Heart left ventricle (tissue), 16 donors: ENCODE results near the gene RPRD1B. TPM values are rescaled to one million over a fixed set of nuclear protein-coding genes. Genes with fewer than 3 reads are reported as not detected.
A peak's percentile ranks its signal among the peaks of the same experiment; 100 is the strongest.

Experiments
- ATAC-seq, 4 donors: fragments of 200-7000 bp; cut with Tn5 transposase; one replicate each; pipeline ENCODE4 v1.9.1; 2020 to 2022; ENCODE audit warnings: moderate library complexity in 4 of 4, mild to moderate bottlenecking in 3 of 4, moderate number of reproducible peaks in 1 of 4
- DNase-seq, 5 donors: peaks; one replicate each; pipeline ENCODE4 v3.0.0-alpha.2; 2020
- H3K27ac ChIP-seq, 12 donors: fragments of 200-600 bp; sonication (generic) in 4 of 12; one replicate each; pipeline versions ENCODE4 v1.5.0 to v1.8.0; 2016 to 2022; ENCODE audit warnings: mild to moderate bottlenecking in 2 of 12
- H3K27me3 ChIP-seq, 9 donors: fragments of 200-600 bp; sonication (generic) in 2 of 9; one replicate each; pipeline versions ENCODE4 v1.5.1 to v1.8.0; 2016 to 2022; ENCODE audit warnings: mild to moderate bottlenecking in 3 of 9
- H3K36me3 ChIP-seq, 9 donors: fragments of 200-600 bp; sonication (generic) in 2 of 9; one replicate each; pipeline versions ENCODE4 v1.5.0 to v1.8.0; 2018 to 2022; ENCODE audit warnings: mild to moderate bottlenecking in 2 of 9
- H3K4me1 ChIP-seq, 12 donors: fragments of 200-600 bp; sonication (generic) in 4 of 12; one replicate each; pipeline versions ENCODE4 v1.5.0 to v1.8.0; 2016 to 2022; ENCODE audit warnings: mild to moderate bottlenecking in 3 of 12
- H3K4me3 ChIP-seq, 12 donors: fragments of 200-600 bp; sonication (generic) in 4 of 12; one replicate each; pipeline versions ENCODE4 v1.5.0 to v1.8.0; 2017 to 2022; ENCODE audit warnings: mild to moderate bottlenecking in 9 of 12, moderate library complexity in 4 of 12
- H3K9me3 ChIP-seq, 12 donors: fragments of 200-600 bp; sonication (generic) in 4 of 12; one replicate each; pipeline versions ENCODE4 v1.5.0 to v1.8.0; 2016 to 2022; ENCODE audit warnings: mild to moderate bottlenecking in 1 of 12
- POLR2A ChIP-seq, 2 donors: fragments of 450-650 bp; IDR thresholded peaks; one replicate each; pipeline ENCODE4 v1.6.1; 2017; ENCODE audit warnings: antibody characterized with exemption in 2 of 2, mild to moderate bottlenecking in 2 of 2, moderate library complexity in 2 of 2
- WGBS, 4 donors: extraction: QIAGEN DNeasy Blood & Tissue Kit in 2 of 4; methylation state at CpG; one replicate each; pipeline versions ENCODE4 v1.1.5 to v1.1.7; 2013 to 2018; 5-methylcytosine and 5-hydroxymethylcytosine counted together
- intact Hi-C, 10 donors: fragments of 100-400 bp; cut with DNase I; formaldehyde crosslinking; loops; one replicate each; pipeline versions ENCODE4 v1.11.1 to v1.14.2; 2022
- polyA plus RNA-seq, 2 donors: library from polyadenylated mRNA; stranded (reverse); fragments of 200-250 nt; gene quantifications; one replicate each; pipeline ENCODE4 v1.2.3, GENCODE V29; 2013
- total RNA-seq, 9 donors: library from RNA; depleted of rRNA in 2 of 9; stranded (reverse); fragments of >200 nt in 2 of 9; fragmentation: NEBNext Ultra II Directional in 3 of 9; extraction: Animal tissue kit (Norgen Biotek cat#: 25700) in 3 of 9; gene quantifications; one replicate each; pipeline versions ENCODE4 v1.1.0 to v1.2.4, GENCODE V29; 2016 to 2023
- TF ChIP-seq, protein P1 (sequence below), 12 donors: fragments of 200-600 bp; sonication (generic) in 4 of 12; IDR thresholded peaks; one replicate each; pipeline versions ENCODE4 v1.5.0 to v1.8.0; 2018 to 2022; ENCODE audit warnings: antibody characterized with exemption in 12 of 12, mild to moderate bottlenecking in 5 of 12
- donor health status: ischemic (EF 13 %, LVEDD 7.1; RV severe dilation, severe dysfunction).
- donor health status: healthy with polysubstance abuse.
- donor health status: DM: no; HTN: yes; CAD: no.
- donor health status: DM: no; HTN: no; CAD: no.
- donor health status: ischemic (EF 25% LVEDD 6.9; RV normal size, moderate dysfunction).
- donor health status: ischemic (EF 25% LVEDD 5.7; RV mildly dilated, moderate dysfunction).
- donor health status: healthy.
- donor health status: DM: yes; HTN: yes; CAD: no.
- donor health status: ischemic (EF 35%, LVEDD 5.7; RV mildly dilated, moderate dysfunction).
- donor health status: nonischemic (EF 11% LVEDD 7.7; RV severe dilation, severe dysfunction).
- donor health status: DM: yes; HTN: yes; CAD: no.
- donor health status: PGD.
- donor health status: ischemic (EF 29% LVEDD 5.4; RV normal size, mild dysfunction).
- donor health status: nonischemic (EF 23%, LVEDD 6.1; RV moderate dilation, normal function).

RPRD1B gene
- total and polyA plus RNA-seq, 11 donors = 9.1 to 60.2 (median 41.8) TPM

DNA sequence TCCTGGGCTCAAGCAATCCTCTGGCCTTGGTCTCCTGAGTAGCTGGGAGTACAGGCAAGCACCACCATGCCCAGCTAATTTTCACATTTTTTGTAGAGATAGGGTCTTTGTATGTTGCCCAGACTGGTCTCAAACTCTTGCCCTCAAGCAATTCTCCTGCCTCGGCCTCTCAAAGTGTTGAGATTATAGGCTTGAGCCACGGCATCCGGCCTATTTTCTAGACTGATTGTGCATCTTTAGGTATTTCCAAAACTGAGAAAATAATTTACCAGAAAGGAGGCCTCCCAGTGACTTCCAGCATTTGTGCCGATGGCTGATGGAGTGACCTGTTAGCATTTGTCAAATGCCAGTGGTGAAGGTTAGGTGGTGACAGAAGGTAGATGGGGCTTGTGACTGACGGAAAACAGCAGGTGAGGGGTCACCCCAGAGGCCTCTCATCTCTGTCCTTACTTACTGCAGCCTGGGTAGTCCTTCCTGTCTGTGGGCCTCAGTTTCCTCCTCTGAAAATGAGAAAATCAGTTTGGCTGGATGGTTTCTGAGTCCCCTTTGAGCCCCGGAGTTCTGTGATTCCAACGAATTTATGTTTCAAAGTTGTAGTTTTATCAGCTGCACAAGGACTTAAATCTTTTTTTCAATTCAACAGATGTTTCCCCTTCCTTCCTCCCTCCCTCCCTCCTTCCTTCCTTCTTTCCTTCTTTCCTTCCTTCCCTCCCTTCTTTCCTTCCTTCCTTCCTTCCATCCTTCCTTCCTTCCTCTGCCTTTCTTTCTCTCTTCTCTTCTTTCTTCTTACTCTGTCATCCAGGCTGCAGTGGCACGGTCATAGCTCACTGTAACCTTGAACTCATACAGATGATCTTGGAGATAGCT lies 78.1 kb downstream of the RPRD1B start:
- H3K36me3 ChIP-seq = no peaks in the 10 kb centered on the region
- intact Hi-C loops = loop anchor here in 8 of 10 donors (2.0 to 10.0 kb wide), 7 partner anchors 15 to 53 kb away; partner anchors contain the start of gene TGM2 (in 2 of the 8)
- 67 to 77% (median 76%) methylated on average over 8 of the region's 8 CpGs for WGBS, 4 donors
- peaks cover 13 to 63% (median 48%) of the 10 kb centered on the region in 12 donors for H3K4me1 ChIP-seq
- H3K9me3 ChIP-seq = peaks cover 0 to 2% (median 0%) of the 10 kb centered on the region in 12 donors
- H3K27me3 ChIP-seq = no peaks in the 10 kb centered on the region
- H3K4me3 ChIP-seq = no peak overlapping the region
- DNase-seq (no peak), ATAC-seq (no peak)
- TF ChIP-seq, protein P1, sequence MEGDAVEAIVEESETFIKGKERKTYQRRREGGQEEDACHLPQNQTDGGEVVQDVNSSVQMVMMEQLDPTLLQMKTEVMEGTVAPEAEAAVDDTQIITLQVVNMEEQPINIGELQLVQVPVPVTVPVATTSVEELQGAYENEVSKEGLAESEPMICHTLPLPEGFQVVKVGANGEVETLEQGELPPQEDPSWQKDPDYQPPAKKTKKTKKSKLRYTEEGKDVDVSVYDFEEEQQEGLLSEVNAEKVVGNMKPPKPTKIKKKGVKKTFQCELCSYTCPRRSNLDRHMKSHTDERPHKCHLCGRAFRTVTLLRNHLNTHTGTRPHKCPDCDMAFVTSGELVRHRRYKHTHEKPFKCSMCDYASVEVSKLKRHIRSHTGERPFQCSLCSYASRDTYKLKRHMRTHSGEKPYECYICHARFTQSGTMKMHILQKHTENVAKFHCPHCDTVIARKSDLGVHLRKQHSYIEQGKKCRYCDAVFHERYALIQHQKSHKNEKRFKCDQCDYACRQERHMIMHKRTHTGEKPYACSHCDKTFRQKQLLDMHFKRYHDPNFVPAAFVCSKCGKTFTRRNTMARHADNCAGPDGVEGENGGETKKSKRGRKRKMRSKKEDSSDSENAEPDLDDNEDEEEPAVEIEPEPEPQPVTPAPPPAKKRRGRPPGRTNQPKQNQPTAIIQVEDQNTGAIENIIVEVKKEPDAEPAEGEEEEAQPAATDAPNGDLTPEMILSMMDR (IDR thresholded peaks at IDR 0.05) = no peak
- TF ChIP-seq POLR2A (IDR thresholded peaks at IDR 0.05) = no peak
- peak overlapping the region in 11 of 12 donors; percentile 74 to 96 (median 85) for H3K27ac ChIP-seq

DNA sequence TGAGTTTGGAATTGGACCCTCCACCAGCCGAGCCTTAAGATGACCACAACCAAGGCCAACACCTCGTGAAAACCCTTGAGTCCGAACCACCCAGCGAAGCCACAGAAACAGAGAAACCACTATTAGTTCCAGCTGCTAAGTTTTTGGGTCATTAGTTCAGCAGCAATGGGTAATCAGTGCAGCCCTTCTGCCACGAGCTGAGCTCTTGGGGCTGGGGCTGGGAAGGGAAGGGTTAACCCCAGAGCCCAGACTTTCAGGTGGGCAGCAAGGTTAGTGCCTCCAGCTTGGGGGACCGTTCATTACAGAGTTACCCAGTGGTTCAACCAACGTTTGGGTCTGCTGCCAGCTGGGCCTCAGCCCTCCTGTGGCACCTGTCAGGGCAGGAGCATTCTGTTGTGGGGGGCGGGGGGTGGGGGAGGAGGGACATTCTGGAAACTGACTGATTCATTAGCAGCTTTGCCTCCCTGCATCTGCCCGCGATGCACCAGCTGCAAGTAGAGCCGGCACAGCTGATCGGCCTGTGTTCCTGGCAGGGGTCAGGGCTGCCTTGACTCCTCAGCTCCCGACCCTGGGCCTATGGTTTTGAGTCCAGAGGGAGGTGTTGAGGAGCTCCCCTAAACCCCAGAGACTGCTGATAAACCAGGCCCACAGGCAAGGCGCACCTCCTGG lies 78.8 kb downstream of the RPRD1B start:
- intact Hi-C loops = loop anchor here in 8 of 10 donors (2.0 to 10.0 kb wide), 5 partner anchors 35 to 52 kb away; partner anchors contain the start of gene TGM2 (in 2 of the 8)
- no peak for ATAC-seq
- peak overlapping the region in 5 of 12 donors; percentile 44 to 96 (median 92) for H3K27ac ChIP-seq

DNA sequence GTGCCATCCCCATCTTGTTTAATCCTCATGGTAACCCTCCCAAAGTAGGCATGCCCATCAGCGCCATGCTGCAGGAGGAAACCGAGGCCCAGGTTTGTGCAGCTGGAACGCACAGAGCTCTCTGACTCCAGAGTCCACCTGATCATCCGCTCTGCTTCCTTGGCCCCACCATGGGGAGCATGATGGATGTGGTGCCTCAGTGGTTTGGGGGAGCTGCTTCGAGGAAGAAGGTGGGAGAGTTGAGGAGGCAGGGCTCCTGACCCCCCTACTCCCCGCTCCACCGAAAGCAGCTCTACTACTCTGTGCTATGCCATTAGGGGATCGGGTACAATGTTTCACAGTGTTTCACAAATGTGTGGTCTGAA lies 79.4 kb downstream of the RPRD1B start:
- DNase-seq (no peak), ATAC-seq (no peak)
- TF ChIP-seq POLR2A (IDR thresholded peaks at IDR 0.05) = no peak
- TF ChIP-seq, protein P1 (IDR thresholded peaks at IDR 0.05) = no peak
- Histone ChIP-seq H3K27me3 (no peaks in the 10 kb centered on the region), H3K4me3 (no peak overlapping the region), H3K4me1 (peaks cover 13 to 61% (median 48%) of the 10 kb centered on the region in 12 donors), H3K36me3 (no peaks in the 10 kb centered on the region), H3K9me3 (peaks cover 0 to 10% (median 0%) of the 10 kb centered on the region in 12 donors), H3K27ac (peak overlapping the region in 1 of 12 donors; percentile 28)
- WGBS, 4 donors = 96 to 100% (median 99%) methylated on average over 7 to 8 of the region's 8 CpGs
- intact Hi-C loops = loop anchor here in 8 of 10 donors (2.0 to 10.0 kb wide), 5 partner anchors 36 to 52 kb away; partner anchors contain the start of gene TGM2 (in 2 of the 8)

More for the DNA sequence above, 78.8 kb downstream of the RPRD1B start:
- H3K9me3 ChIP-seq = peaks cover 0 to 10% (median 0%) of the 10 kb centered on the region in 12 donors
- no peaks in the 10 kb centered on the region for H3K27me3 ChIP-seq
- no peak for TF ChIP-seq POLR2A (IDR thresholded peaks at IDR 0.05)
- TF ChIP-seq, protein P1 (IDR thresholded peaks at IDR 0.05) = no peak
- no peaks in the 10 kb centered on the region for H3K36me3 ChIP-seq
- DNase-seq = no peak
- peaks cover 13 to 63% (median 48%) of the 10 kb centered on the region in 12 donors for H3K4me1 ChIP-seq
- WGBS, 4 donors = 82 to 97% (median 89%) methylated on average over 7 to 14 of the region's 14 CpGs
- no peak overlapping the region for H3K4me3 ChIP-seq
